Adrenal gland (tissue), 12 donors: ENCODE results near the gene SMYD5. TPM values are rescaled to one million over a fixed set of nuclear protein-coding genes. Genes with fewer than 3 reads are reported as not detected.

Experiments used
- DNase-seq, 7 donors: peaks; one replicate each; pipeline ENCODE4 v3.0.0-alpha.2; 2019 to 2020
- H3K27ac ChIP-seq, 5 donors: fragments of 200-600 bp; sonication (generic) in 4 of 5; 1 replicate in 3 of 5; 2 replicates in 2 of 5; pipeline versions ENCODE4 v1.5.1 to v1.8.0; 2016 to 2020; ENCODE audit warnings: mild to moderate bottlenecking in 1 of 5
- H3K27me3 ChIP-seq: fragments of 200-600 bp; 2 replicates; pipeline ENCODE4 v1.8.0; 2021
- H3K36me3 ChIP-seq, 2 donors: fragments of 200-600 bp; replicated peaks in 1 of 2; 1 replicate in 1 of 2; 2 replicates in 1 of 2; pipeline versions ENCODE4 v1.5.1 to v1.8.0; 2018 to 2022
- H3K4me1 ChIP-seq, 2 donors: fragments of 200-600 bp; replicated peaks in 1 of 2; 1 replicate in 1 of 2; 2 replicates in 1 of 2; pipeline versions ENCODE4 v1.5.1 to v1.8.0; 2018 to 2021
- H3K4me3 ChIP-seq, 4 donors: fragments of 200-600 bp; sonication (generic) in 3 of 4; one replicate each; pipeline ENCODE4 v1.5.1; 2016 to 2018
- H3K9me3 ChIP-seq, 3 donors: fragments of 200-600 bp; sonication (generic) in 1 of 3; replicated peaks in 1 of 3; 1 replicate in 2 of 3; 2 replicates in 1 of 3; pipeline versions ENCODE4 v1.5.1 to v1.8.0; 2016 to 2021
- CTCF ChIP-seq, 6 experiments: fragments of 450-650 bp in 4 of 6; fragments of 200-600 bp in 2 of 6; sonication (generic) in 1 of 6; IDR thresholded peaks; 1 replicate in 5 of 6; 2 replicates in 1 of 6; pipeline versions ENCODE4 v1.5.1 to v1.8.0; 2016 to 2021; ENCODE audit warnings: antibody characterized with exemption in 6 of 6, mild to moderate bottlenecking in 2 of 6, moderate library complexity in 1 of 6
- POLR2A ChIP-seq, 2 donors: fragments of 450-650 bp; IDR thresholded peaks; one replicate each; pipeline ENCODE4 v1.6.1; 2017; ENCODE audit warnings: antibody characterized with exemption in 2 of 2, mild to moderate bottlenecking in 2 of 2, moderate library complexity in 1 of 2
- WGBS, 4 donors: extraction: QIAGEN DNeasy Blood & Tissue Kit in 2 of 4; methylation state at CpG; one replicate each; pipeline versions ENCODE4 v1.1.5 to v1.1.7; 2013 to 2017; 5-methylcytosine and 5-hydroxymethylcytosine counted together
- intact Hi-C, 2 donors: fragments of 100-400 bp; cut with DNase I; formaldehyde crosslinking; loops; one replicate each; pipeline versions ENCODE4 v1.14.1 to v1.15.0; 2022 to 2023
- polyA plus RNA-seq, 3 donors: library from polyadenylated mRNA; stranded (reverse); fragments of 200-250 nt in 2 of 3; fragments of 350-450 nt in 1 of 3; fragmentation: Illumina TruSeq in 1 of 3; extraction: RNeasy Lipid Tissue Mini Kit (QIAGEN cat#74804) in 1 of 3; gene quantifications; one replicate each; pipeline ENCODE4 v1.2.3, GENCODE V29; 2013 to 2014
- total RNA-seq, 9 donors: library from RNA; depleted of rRNA in 4 of 9; stranded (reverse); fragments of >200 nt in 4 of 9; fragments of 120-200 nt in 1 of 9; fragmentation: NEBNext Ultra II Directional in 1 of 9; extraction: Animal tissue kit (Norgen Biotek cat#: 25700) in 1 of 9; gene quantifications; one replicate each; pipeline versions ENCODE4 v1.1.0 to v1.2.4, GENCODE V29; 2013 to 2023
- donor health status: healthy with polysubstance abuse.
- donor health status: Bipolar disorder and iron deficiency.
- donor health status: DM: yes; HTN: yes; CAD: no.
- donor health status: DM: no; HTN: no; CAD: no.
- donor health status: DM: no; HTN: no; CAD: no.
- donor health status: DM: yes; HTN: yes; CAD: no.

SMYD5 gene
- total and polyA plus RNA-seq, 12 donors, result 8.7 to 45.4 (median 28.1) TPM

GRCh38 chr2:73232403-73233153, 18.5 kb downstream of the SMYD5 start:
- intact Hi-C loops, result no loop called here
- H3K27ac ChIP-seq, result peak overlapping the region in 3 of 5 donors; percentile 33 to 96 (median 80)
- DNase-seq, result peak in 4 of 7 donors; percentile 19 to 49 (median 35)

GRCh38 chr2:73233154-73233931, 19.3 kb downstream of the SMYD5 start, which contains the start of gene PRADC1:
Gene PRADC1 (minus strand): TSS chr2:73233239. CDS start chr2:73233160, 79 bp downstream.
- H3K27ac ChIP-seq, result peak within 1 kb of the TSS; percentile 77 to 96 (median 89)
- H3K9me3 ChIP-seq, result no peaks in the 10 kb centered on the region
- peaks cover 0 to 11% of the 10 kb centered on the region in 2 donors for H3K36me3 ChIP-seq
- peaks cover 26 to 41% of the 10 kb centered on the region in 2 donors for H3K4me1 ChIP-seq
- WGBS, 4 donors, result 0% methylated on average over 11 to 67 of the region's 67 CpGs
- intact Hi-C loops, result no loop called here
- DNase-seq, result peak; percentile 98 to 100 (median 100)
- TF ChIP-seq CTCF (IDR thresholded peaks at IDR 0.05), result no peak
- TF ChIP-seq POLR2A (IDR thresholded peaks at IDR 0.05), result peak; percentile 21 to 64
- H3K27me3 ChIP-seq, result no peaks in the 10 kb centered on the region
- peak within 1 kb of the TSS; percentile 38 to 95 (median 66) for H3K4me3 ChIP-seq

More at GRCh38 chr2:73232403-73233153, 18.5 kb downstream of the SMYD5 start:
- Histone ChIP-seq H3K4me3 (peak overlapping the region in 3 of 4 donors; percentile 16 to 73 (median 58)), H3K27me3 (no peaks in the 10 kb centered on the region), H3K9me3 (no peaks in the 10 kb centered on the region), H3K36me3 (peaks cover 0 to 18% of the 10 kb centered on the region in 2 donors), H3K4me1 (peaks cover 26 to 34% of the 10 kb centered on the region in 2 donors)
- TF ChIP-seq POLR2A (IDR thresholded peaks at IDR 0.05) (peak in 1 of 2 donors; percentile 17), CTCF (IDR thresholded peaks at IDR 0.05) (no peak)
- WGBS, 4 donors, result 1 to 2% (median 2%) methylated on average over 13 to 37 of the region's 37 CpGs

- 0 to 1% (median 0%) methylated on average over 12 to 69 of the region's 69 CpGs for WGBS, 4 donors
- H3K4me1 ChIP-seq, result peaks cover 27 to 50% of the 10 kb centered on the region in 2 donors
Measured at GRCh38 chr2:73233932-73234832, 20.1 kb downstream of the SMYD5 start, which contains the start of gene CCT7. Gene CCT7 (plus strand): TSS chr2:73234308. CDS start chr2:73234379, 71 bp downstream.

More at GRCh38 chr2:73233932-73234832, 20.1 kb downstream of the SMYD5 start, which contains the start of gene CCT7:
- Histone ChIP-seq H3K27me3 (no peaks in the 10 kb centered on the region), H3K4me3 (peak within 1 kb of the TSS; percentile 38 to 95 (median 66)), H3K9me3 (no peaks in the 10 kb centered on the region), H3K36me3 (peaks cover 0 to 4% of the 10 kb centered on the region in 2 donors), H3K27ac (peak within 1 kb of the TSS; percentile 77 to 96 (median 89))
- peak; percentile 88 to 95 (median 91) for DNase-seq
- TF ChIP-seq CTCF (IDR thresholded peaks at IDR 0.05) (no peak), POLR2A (IDR thresholded peaks at IDR 0.05) (peak in 1 of 2 donors; percentile 84)
- intact Hi-C loops, result no loop called here
